Measurements from ENCODE around the gene VSNL1. TPM values are rescaled to one million over a fixed set of nuclear protein-coding genes. Genes with fewer than 3 reads are reported as not detected.
"Not testable (repeated sequence)": the region's sequence is repeated elsewhere in the genome, so short reads cannot be mapped to it uniquely, and the experiment has no call there.

VSNL1 gene
- total RNA-seq, 1 donor from 2014 or later = 0.05 TPM

DNA sequence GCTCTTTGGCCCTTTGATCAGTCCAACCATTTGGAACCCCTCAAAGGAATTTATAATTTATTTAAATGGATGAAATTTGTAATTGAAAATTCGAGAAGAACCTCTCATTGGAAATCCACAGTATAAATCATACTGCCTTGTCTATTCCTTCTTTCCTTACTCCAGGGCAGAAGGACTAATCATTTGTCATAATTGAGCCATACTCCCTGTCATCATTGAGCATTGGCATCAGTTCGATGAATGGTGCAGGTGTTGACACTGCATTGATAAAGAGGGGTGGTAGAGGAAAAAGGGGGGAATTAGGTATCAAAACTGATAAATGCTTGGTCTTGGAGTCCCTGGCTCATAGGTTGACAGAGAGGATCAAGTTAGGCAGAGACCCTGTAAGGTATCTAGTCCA, 2.0 kb downstream of the VSNL1 start:
- no peak for DNase-seq (ENCODE audit: low read depth)

DNA sequence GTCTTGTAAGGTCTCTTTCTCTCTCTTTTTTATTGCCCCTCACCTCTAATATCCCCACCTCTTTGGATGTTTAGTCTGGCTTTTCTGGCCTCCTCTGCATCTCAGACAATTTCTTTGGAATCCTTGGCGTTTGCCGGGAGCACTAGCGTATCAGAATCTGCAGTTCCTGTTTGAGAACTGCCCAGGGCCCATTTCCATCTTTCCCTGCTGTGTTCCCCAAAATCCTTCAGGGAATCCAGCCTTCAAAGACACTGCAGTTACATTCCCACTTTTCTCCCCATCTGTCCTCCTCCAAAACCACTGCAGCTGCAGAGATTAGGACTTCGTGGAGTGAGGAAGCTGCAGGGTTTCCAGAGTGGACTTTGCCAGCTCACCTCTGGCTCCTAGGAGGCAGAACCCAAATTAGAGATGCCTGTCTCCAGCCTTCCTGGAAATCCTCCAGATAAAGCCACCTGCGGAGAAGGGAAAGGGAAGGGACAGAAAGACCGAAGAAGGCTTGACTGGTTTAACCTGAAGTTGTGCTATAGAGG, 2.7 kb downstream of the VSNL1 start:
- DNase-seq (ENCODE audit: low read depth) = no peak

DNA sequence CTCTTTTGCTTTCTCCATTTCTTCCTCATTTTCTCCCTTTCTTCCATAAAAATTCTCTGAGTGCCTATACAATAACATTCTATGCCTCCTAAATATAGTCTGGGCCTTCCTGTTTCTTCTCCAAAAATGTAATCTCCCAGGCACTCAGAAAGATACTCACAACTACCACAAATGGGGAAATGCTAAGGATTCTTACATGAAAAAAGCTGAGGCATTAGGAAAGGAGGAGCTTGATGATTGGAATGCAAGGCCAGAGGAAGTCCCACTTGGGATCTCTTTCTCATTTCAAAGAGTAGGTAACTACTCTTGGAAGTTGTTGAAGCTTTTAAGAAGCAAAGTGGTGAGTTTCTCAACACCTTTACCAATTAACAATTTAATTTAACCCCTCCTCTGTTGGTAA, 3.4 kb downstream of the VSNL1 start:
- DNase-seq (ENCODE audit: low read depth) = no peak

DNA sequence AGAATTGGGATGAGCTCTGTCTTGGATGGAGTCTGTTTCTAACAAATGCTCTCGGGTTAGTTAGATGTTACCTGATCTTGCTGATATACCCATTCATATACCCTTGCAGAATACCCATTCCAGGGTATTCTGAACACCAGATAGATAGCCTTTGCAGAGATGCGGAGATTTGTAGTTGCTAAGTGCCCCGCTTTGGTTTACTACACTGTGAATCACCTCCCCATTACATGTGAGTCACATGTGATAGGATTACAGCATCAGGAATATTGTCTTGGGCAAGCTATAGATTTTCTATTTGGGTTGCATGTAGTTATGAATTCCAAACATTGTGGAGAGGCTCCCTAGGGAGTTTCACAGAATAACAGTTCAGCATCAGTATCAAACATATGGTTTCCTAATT, 3.8 kb downstream of the VSNL1 start:
- peak; percentile 3 for DNase-seq (ENCODE audit: low read depth)

DNA sequence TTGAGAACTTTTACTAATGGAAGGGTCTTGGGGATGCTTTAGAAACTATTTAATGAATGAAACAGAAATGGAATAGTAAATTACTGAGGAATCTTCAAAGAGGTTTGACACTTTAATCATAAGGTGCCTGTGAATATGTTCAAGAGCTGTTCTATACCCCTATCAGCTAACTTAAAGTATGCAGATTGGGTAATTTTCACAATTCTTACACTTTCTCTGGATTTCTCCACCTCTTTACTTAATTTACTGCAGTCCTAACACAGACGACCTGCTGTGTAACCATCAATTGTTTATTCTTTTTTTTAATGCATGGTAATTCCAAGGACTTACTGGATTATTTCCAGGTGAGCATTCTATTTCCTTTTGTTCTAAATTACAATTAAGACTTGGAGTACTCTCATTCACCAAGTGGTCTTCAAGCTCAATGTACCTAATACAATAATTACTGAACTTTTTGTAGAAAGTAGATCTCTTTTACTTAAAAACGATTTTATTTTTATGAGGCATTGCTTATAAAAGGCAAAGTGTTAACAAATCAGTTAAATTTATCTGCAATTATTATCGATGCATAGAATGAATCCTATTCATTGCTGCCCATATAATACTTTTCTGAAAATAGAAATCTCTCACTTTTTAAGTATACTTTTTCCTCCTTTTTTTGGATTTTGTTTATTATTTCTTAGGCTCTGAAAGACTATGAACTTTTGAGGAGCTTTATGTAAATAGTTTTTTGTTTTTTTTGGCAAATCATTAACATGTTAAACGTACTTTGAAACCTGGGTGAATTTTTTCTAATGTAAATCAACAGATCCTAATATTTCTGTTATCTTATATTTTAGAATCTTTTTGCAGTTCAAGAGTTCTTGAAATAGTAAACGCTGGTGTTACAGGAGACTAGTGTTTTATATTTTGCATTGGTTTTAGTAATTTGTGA, 5.5 kb downstream of the VSNL1 start:
- no peak for DNase-seq (ENCODE audit: low read depth)

DNA sequence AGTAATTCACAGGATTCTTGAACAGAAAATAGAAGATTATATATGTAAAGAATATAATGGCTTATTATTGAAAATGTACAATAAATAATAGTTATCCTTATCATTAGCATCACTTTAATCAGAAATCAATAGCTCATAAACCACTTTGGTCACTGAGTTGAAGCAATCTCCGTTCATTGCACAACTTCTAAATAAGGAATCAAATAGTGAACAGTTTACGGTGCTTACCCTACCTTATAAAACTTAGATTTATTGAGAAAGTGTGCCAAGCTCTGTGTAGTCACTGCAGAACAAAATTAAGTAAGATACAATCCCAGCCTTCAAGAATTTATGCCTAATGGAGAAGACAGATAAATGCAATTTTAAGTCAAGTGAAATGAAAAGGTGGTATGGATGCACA, 6.7 kb downstream of the VSNL1 start:
- DNase-seq (ENCODE audit: low read depth) = no peak

DNA sequence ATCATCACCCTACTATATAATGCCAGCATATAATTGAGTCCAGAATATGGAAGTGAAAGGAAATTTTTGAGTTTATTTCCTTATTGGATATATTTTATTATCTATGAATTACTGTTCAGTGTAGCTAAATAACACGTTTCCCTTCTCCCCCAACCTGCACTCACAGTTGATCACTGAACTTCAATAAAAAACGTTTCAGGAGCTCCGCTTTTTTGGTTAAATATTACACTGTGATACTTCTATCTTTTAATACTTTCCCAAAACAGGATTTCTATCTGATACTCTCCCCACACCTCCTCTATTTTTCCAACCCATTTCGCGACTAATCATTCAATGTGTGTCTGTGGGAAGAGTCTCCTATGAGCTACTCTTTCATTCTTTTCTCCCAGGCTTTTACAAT, 7.2 kb downstream of the VSNL1 start:
- DNase-seq (ENCODE audit: low read depth) = no peak

DNA sequence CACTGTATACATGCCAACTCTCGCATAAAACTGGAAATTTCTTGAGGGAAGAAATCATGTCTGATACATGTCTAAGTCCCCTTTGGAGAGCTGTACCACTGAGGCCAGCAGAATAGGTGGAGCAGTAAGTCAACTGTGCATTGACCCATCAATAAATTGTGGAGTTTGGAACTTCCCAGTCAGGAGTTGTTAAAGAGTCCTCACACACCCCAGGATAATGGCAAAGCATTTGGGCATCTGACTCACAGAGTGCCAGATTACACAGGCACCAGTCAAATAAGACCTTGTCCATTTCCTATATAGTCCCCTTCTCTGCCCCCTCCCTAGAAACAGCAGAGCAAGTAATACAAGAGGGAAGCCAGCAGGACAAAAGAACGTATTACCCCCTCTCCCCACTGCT, 10.4 kb downstream of the VSNL1 start:
- DNase-seq (ENCODE audit: low read depth) = no peak

DNA sequence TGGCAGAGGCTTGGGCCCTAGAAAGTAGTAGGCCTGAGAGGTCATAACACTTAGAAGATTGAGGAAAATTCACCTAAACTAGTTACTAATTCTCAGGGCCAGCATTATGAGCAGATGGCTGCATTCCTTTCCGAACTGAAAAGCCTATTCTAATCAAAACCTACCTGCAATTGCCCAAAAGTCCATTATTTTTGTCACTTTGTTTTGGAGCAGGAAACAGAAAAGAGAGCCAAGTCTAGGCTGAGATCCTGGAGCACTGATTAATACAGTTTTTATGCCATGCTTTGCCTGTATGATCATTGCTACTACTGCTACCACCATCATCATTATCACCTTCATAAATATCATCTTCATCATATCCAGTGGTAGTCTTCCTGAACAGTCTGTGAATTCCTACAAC, 14.7 kb downstream of the VSNL1 start:
- DNase-seq (ENCODE audit: low read depth) = no peak

DNA sequence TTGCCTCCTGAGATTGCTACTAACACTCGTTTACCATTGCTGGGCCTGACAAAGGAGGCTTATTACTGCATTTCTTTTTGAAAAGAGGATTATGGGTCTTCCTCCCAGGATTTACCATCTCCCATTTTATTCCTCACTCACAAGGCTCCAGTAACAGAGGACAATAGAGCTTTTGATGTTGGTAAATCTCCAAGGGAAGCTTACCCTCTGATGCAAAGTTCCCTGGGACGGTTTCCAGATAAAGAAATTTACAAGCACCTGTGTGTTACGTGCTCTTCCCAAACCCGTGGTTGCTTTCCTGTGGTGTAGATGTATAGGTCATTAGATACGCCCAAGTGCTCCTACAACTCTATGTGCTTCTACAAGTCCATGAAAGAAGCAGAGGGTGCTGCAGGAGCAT, 17.1 kb downstream of the VSNL1 start:
- DNase-seq (ENCODE audit: low read depth) = no peak

DNA sequence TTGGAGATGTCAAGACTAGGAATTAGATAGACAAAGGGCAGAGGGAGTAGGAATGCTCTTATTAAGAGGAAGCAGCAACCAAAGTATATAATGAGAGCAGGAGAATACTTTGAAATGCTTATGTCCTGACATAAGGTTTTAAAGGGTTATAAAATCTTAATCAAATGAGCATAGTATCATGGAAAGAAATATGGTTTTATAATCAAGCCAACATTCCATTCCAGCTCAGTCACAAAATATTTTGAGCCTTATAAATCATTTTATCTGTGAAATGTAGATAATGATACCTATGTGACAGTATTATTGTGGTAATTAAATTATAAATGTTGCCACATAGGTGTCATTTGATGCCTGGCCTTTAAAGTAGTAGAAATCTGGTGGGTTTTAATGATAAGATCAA, 17.6 kb downstream of the VSNL1 start:
- no peak for DNase-seq (ENCODE audit: low read depth)

DNA sequence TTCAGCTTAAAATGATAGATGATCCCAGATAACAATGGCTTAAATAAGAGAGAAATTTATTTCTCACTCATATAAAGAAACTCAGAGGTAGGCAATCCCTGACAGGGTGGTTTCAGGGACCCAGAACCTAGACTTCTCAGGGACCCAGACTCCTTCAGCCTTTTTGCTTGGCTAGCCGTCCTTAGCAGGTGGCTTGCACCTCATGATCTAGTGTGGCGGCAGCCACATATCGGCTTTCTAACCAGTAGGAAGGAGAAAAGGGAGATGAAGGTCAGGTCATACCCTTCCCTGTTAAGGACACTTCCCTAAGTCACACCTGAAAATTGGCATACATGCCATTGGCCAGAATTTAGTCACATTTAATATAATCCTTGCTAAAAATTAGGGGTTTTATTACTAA, 18.4 kb downstream of the VSNL1 start:
- no peak for DNase-seq (ENCODE audit: low read depth)

DNA sequence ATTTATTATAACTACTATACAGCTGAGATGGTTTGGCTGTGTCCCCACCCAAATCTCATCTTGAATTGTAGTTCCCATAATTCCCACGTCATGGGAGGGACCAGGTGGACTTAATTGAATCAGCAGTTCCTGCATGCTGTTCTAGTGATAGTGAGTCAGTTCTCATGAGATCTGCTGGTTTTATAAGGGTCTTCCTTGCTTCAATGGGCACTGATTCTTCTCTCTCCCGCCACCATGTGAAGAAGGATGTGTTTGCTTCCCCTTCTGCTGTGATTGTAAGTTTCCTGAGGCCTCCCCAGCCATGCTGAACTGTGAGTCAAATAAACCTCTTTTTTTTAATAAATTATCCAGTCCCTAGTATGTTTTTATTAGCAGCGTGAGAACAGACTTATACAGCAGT, 25.2 kb downstream of the VSNL1 start:
- not testable (repeated sequence) for DNase-seq (ENCODE audit: low read depth)

DNA sequence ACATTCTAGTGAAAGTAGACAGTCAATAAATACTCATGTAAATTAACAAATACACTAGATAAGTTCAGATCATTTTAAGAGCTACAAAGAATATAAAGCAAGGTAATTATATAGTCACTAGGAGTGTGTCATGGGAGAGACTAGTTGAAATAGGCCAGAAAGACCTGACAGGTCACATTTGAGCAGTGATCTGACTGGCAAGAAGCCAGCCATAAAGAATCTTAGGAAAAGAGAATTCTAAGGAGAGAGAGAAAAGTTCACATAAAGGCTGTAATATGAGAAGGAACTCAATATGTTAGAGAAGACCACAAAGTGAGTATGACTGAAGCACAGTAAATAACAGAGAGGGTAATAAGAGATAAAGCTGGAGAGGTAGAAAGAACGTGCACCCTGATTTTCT, 31.2 kb downstream of the VSNL1 start:
- no peak for DNase-seq (ENCODE audit: low read depth)

DNA sequence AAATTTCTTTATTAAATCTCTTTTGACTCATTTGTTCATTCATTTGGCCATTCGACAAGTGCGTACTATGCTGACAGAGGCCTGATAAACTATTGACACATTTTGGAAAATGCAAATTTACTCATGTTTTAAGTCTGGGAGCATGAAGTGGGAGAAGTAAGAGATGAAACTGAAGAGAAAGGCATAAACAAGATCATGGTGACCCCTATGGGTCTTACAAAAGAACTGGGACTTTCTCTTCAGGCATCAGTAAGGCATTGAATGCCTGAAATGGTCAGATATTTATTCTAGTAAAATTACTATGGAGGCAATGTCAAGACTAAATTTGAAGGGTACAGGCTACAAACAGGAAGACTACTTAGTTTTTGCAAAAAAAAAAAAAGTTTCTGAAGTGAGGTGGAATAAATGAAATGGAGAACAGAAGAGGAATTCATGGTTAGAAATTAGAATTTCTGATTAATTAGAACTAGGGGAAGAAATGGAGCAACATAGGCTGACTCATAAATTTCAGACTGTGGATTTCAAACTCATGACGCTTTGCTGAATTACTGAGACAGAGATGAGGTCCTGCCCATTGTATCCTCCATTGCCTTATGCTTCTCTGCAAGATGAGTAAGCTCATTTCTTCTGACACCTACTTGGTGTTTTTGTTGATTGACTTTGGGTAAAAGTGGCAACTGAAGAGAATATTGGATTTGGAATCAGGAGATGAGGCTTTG, 32.7 kb downstream of the VSNL1 start:
- DNase-seq (ENCODE audit: low read depth) = peak; percentile 47

DNA sequence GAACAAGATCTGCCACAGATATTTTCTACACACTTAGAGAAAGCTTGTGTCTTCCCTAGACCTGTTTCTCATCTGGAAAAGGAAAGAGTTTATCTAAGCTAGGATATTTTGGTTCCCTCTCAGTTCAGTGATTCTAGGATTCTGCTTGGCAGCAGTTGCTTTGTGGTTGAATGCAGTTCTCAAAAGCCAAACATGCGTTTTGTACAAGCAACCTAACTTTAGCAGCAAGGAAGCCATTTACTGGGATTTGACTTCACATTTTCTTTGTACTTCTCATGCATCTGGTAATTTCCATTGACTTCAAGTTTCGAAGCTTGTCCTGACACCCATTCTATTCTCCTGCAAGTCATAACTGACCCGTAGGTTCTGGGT, 33.3 kb downstream of the VSNL1 start:
- no peak for DNase-seq (ENCODE audit: low read depth)

DNA sequence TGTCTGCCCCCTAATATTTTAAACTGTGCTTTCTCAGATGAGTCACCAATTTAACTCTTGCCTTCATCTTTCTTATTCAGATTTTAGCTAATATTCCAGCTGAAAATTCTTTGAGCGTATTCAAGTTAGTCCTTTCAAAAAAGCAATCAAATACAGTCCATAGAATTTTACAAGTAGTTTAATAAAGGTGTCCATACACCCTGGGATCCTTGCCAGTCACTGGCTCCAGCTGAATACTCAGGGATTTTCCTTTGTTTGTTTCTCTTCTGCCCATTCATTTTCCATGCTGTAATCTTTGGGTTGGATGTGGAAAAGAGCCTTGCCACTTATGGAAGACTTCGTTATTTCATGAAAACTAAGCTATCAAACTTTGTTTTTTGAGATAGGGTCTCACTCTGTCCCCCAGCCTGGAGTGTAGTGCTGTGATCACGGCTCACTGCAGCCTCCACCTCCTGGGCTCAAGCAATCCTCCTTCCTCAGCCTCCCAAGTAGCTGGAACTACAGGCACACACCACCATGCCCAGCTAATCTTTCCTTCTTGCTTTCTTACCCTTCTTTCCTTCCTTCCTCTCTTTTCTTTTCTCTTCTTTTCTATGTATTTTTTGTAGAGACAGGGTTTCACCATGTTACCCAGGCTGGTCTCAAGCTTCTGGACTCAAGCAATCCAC, 34.0 kb downstream of the VSNL1 start:
- no peak for DNase-seq (ENCODE audit: low read depth)

DNA sequence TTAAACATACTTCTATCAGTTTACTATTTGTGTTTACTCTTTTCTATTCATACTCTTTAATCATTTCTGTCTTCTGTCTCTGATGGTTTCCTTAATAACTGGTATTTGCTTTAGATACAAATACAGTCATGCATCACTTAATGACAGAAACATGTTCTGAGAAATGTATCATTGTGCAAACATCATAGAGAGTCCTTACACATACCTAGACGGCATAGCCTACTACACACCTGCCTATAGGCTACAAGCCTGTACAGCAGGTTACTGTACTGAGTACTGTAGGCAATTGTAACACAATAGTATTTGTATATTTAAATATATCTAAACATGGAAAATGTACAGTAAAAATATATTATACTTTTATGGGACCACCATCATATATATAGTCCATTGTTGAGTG, 36.3 kb downstream of the VSNL1 start:
- no peak for DNase-seq (ENCODE audit: low read depth)

DNA sequence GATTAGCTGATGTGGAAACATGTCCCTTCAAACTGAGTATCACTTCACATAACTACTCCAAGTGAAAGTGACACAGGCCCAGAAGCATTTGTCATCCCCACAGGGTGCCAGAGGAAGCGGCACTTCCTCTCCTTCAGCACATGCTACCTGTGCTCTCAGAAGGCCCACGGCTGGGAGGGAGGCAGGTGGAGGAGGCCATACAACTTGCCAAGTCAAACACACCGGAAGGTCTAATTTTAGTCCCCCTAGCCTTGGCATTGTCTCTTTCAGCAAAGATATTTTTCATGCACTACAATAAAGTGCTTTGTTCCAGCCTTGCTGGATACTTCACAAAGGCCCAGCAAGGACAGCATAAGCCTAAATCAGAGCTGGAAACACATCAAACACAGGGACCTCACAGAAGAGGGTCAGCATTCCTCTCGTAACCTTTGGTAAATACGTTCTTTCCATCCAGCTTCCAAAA, 38.0 kb downstream of the VSNL1 start:
- DNase-seq (ENCODE audit: low read depth) = no peak

DNA sequence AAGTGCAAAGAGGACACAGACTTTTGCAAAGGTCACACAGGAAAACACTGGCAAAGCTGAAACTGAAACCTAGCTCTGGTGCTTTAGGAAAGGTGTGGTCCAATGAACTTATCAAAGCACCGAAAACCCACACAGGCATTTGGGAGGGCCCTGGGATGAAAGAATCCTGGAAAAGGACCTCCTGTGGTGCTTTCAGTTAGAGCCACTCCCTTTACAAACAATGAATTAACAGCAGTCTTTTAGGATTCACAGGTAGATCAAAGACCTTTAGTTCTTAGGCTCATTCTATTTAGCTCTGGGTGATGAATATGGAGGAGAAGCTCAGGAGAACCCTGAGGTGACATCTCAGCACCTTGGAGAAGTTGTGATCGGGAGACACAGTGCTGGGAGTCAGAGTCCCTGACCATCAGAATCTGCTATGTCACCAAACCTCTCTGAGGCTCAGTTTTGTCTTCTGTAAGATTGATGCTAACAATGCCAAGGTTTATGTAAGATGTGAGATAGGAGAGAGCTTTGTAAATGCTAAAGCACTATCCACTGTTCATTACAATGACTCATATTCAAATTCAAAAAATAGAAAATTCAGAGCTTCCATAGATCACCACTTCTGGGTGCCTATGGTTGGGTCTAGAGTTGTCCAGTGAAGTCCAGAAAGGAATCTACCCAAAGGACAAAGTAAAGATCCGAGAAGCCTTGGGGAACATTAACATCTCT, 39.3 kb downstream of the VSNL1 start:
- no peak for DNase-seq (ENCODE audit: low read depth)

DNA sequence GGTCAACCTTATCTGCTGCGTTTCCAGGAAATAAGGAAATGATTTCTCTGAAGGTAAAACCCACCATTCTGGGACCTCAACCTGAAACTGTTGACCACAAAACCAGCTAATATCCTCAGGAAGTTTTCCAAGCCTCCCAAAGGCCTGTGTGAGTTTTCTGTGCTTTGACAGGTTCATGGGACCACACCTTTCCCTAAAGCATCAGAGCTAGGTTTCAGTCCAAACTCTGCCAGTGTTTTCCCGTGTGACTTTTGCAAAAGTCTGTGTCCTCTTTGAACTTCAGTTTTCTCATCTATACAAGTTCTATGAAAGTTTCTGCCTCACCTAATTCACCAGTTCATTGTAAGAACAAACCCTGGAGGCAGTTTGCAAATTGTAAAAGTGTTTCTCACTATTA, 39.8 kb downstream of the VSNL1 start:
- no peak for DNase-seq (ENCODE audit: low read depth)

DNA sequence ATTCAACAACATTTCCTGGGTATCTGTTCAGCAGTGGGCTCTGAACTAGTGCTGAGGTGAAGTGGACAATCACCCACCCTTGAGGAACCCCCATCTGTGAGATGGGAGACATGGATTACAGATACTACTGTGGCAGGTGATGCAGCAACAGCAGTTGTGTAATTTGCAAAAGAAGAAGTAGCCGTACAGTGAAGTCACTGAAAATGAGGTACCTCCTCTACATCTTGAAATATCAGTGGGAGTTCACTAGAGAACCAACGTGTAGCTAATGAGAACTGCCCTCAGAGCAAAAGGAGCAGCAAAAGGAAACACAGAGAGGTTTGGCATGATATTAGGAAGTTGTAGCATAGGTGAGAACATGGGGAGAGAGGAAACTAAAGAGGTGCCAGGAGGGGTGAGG, 41.3 kb downstream of the VSNL1 start:
- no peak for DNase-seq (ENCODE audit: low read depth)

All from renal cortical epithelial cell (primary cell).